K562 (cell line): ENCODE measurements around the gene ST6GAL1. TPM values are rescaled to one million over a fixed set of nuclear protein-coding genes. Genes with fewer than 3 reads are reported as not detected.
"Not testable (repeated sequence)": the region's sequence is repeated elsewhere in the genome, so short reads cannot be mapped to it uniquely, and the experiment has no call there.

ENCODE experiments used
- DEAF1 ChIP-seq: fragments of 450-650 bp; formaldehyde crosslinking; IDR thresholded peaks from 2 replicates; pipeline ENCODE4 v1.4.0; 2020; ENCODE audit warnings: mild to moderate bottlenecking, moderate library complexity
- HDAC8 ChIP-seq: fragments of 450-650 bp; IDR thresholded peaks from 2 replicates; pipeline ENCODE4 v1.6.1; 2016; ENCODE audit warnings: mild to moderate bottlenecking, missing genetic modification characterization, moderate library complexity, missing compliant biosample characterization
- HIVEP1 ChIP-seq: fragments of 250-450 bp; sonication (Bioruptor Pico); IDR thresholded peaks from 2 replicates; pipeline ENCODE4 v1.4.0; 2020; ENCODE audit warnings: mild to moderate bottlenecking
- KLF6 ChIP-seq: fragments of 250-450 bp; sonication (Bioruptor Pico); IDR thresholded peaks from 2 replicates; pipeline ENCODE4 v1.4.0; 2020; ENCODE audit warnings: mild to moderate bottlenecking, moderate library complexity, borderline replicate concordance
- NFIX ChIP-seq: fragments of 250-450 bp; sonication (Bioruptor Pico); IDR thresholded peaks from 2 replicates; pipeline ENCODE4 v1.4.0; 2020; ENCODE audit warnings: low read depth, mild to moderate bottlenecking, moderate library complexity
- NR2C1 ChIP-seq, 2 experiments: fragments of 450-650 bp; IDR thresholded peaks; 2 replicates each; pipeline ENCODE4 v1.6.1; 2017; ENCODE audit warnings: mild to moderate bottlenecking in 2 of 2, antibody characterized with exemption in 1 of 2, inconsistent platforms in 1 of 2, missing compliant biosample characterization in 1 of 2, missing genetic modification characterization in 1 of 2
- NR2C2 ChIP-seq, 2 experiments: fragments of 200-800 bp in 1 of 2; sonication (Bioruptor generic) in 1 of 2; sonication (generic) in 1 of 2; formaldehyde crosslinking in 1 of 2; IDR thresholded peaks; 2 replicates each; pipeline versions ENCODE4 v1.6.1 to v1.8.0; 2016 to 2022; ENCODE audit warnings: mild to moderate bottlenecking in 1 of 2, missing compliant biosample characterization in 1 of 2, missing genetic modification characterization in 1 of 2, missing genetic modification reagents in 1 of 2
- PPARD ChIP-seq: fragments of 250-450 bp; sonication (Bioruptor Pico); IDR thresholded peaks from 2 replicates; pipeline ENCODE4 v1.8.0; 2022; ENCODE audit warnings: inconsistent platforms, mild to moderate bottlenecking, moderate library complexity
- PTTG1 ChIP-seq: fragments of 450-650 bp; IDR thresholded peaks from 2 replicates; pipeline ENCODE4 v1.6.1; 2016; ENCODE audit warnings: low read depth, mild to moderate bottlenecking, missing genetic modification characterization, missing compliant biosample characterization
- TEAD1 ChIP-seq, 2 experiments: fragments of 450-650 bp in 1 of 2; sonication (generic) in 1 of 2; formaldehyde crosslinking; IDR thresholded peaks; 2 replicates each; pipeline versions ENCODE4 v1.4.0 to v1.8.0; 2020 to 2022; ENCODE audit warnings: mild to moderate bottlenecking in 2 of 2, missing genetic modification reagents in 1 of 2
- ZBTB17 ChIP-seq: fragments of 450-650 bp; formaldehyde crosslinking; IDR thresholded peaks from 2 replicates; pipeline ENCODE4 v1.4.0; 2020; ENCODE audit warnings: mild to moderate bottlenecking
- ZBTB9 ChIP-seq: fragments of 450-650 bp; formaldehyde crosslinking; IDR thresholded peaks from 2 replicates; pipeline ENCODE4 v1.4.0; 2020; ENCODE audit warnings: mild to moderate bottlenecking, moderate library complexity
- ZNF134 ChIP-seq: fragments of 250-450 bp; sonication (Bioruptor Pico); conservative IDR thresholded peaks from 2 replicates; pipeline ENCODE4 v1.4.0; 2020
- ZNF212 ChIP-seq: fragments of 450-650 bp; formaldehyde crosslinking; IDR thresholded peaks from 2 replicates; pipeline ENCODE4 v1.4.0; 2020; ENCODE audit warnings: mild to moderate bottlenecking
- ZNF354B ChIP-seq: fragments of 250-450 bp; sonication (Bioruptor Pico); IDR thresholded peaks from 2 replicates; pipeline ENCODE4 v1.4.0; 2020
- ZNF398 ChIP-seq: fragments of 250-450 bp; sonication (Bioruptor Pico); IDR thresholded peaks from 2 replicates; pipeline ENCODE4 v1.8.0; 2021; ENCODE audit warnings: moderate library complexity, mild to moderate bottlenecking, inconsistent platforms
- ZNF592 ChIP-seq: fragments of 450-650 bp; IDR thresholded peaks from 2 replicates; pipeline ENCODE4 v1.6.1; 2017; ENCODE audit warnings: antibody characterized with exemption, mild to moderate bottlenecking
- polyA plus RNA-seq, 8 experiments: library from polyadenylated mRNA; depleted of rRNA in 4 of 8; stranded (reverse) in 5 of 8; unstranded in 3 of 8; fragments of >200 nt; fragmentation: Nextera tagmentation in 2 of 8; fragmentation: Illumina TruSeq in 1 of 8; extraction: Ambion mirVana in 2 of 8; extraction: Trizol in 1 of 8; gene quantifications; 2 replicates each; pipeline versions ENCODE4 v1.2.1 to v1.2.3, GENCODE V29; 2011 to 2014; ENCODE audit warnings: inconsistent platforms in 1 of 8, missing spikeins in 1 of 8
- total RNA-seq, 7 experiments: library from RNA; depleted of rRNA in 6 of 7; stranded (reverse); fragments of >200 nt in 6 of 7; fragmentation: Illumina TruSeq in 2 of 7; extraction: Trizol in 2 of 7; gene quantifications; 2 replicates each; pipeline versions ENCODE4 v1.2.1 to v1.2.3, GENCODE V29; 2011 to 2021; ENCODE audit warnings: low replicate concordance in 1 of 7

The ST6GAL1 gene
- total and polyA plus RNA-seq, 9 of the 15 experiments (the other 6 are each of a cell fraction or from before 2014, with no cell fraction given) = 31.9 to 145 (median 71.0) TPM

- peak; percentile 90; the same call in 1 of the 2 replicates for TF ChIP-seq KLF6
- TF ChIP-seq HIVEP1 (CRISPR knock-in tag) = 0 out of 2 replicates have a peak, but pooled peaks have one; percentile 32
- peak; percentile 32; the same call in 1 of the 2 replicates for TF ChIP-seq NFIX
- TF ChIP-seq ZNF212 (CRISPR knock-in tag) = 0 out of 2 replicates have a peak, but pooled peaks have one; percentile 47
- peak; percentile 46; the same call in 1 of the 2 replicates for TF ChIP-seq ZBTB17 (CRISPR knock-in tag)
- TF ChIP-seq TEAD1 (CRISPR knock-in tag; IDR thresholded peaks at IDR 0.05) = peak in 1 of 2 experiments; percentile 83; a peak in 2 of 4 replicates
- TF ChIP-seq PTTG1 (tag) = peak; percentile 86
- peak; percentile 83; the same call in 1 of the 2 replicates for TF ChIP-seq ZBTB9 (CRISPR knock-in tag)
- not testable (repeated sequence) for TF ChIP-seq NR2C1 (IDR thresholded peaks at IDR 0.05); NR2C2 (CRISPR knock-in tag; IDR thresholded peaks at IDR 0.05)
- TF ChIP-seq NR2C1 (tag; IDR thresholded peaks at IDR 0.05) = peak; percentile 77
- TF ChIP-seq NR2C2 (tag; IDR thresholded peaks at IDR 0.05) = 0 out of 2 replicates have a peak, but pooled peaks have one; percentile 12
- TF ChIP-seq DEAF1 (CRISPR knock-in tag) = 0 out of 2 replicates have a peak, but pooled peaks have one; percentile 27
- TF ChIP-seq PPARD (CRISPR knock-in tag) = peak; percentile 44; the same call in 1 of the 2 replicates
- peak; percentile 77; the same call in 1 of the 2 replicates for TF ChIP-seq HDAC8 (tag)
- peak; percentile 99 for TF ChIP-seq ZNF592
- TF ChIP-seq ZNF134 (CRISPR knock-in tag) = peak; percentile 53; the same call in 1 of the 2 replicates
- TF ChIP-seq ZNF354B = peak; percentile 49; the same call in 1 of the 2 replicates
- peak; percentile 68 for TF ChIP-seq ZNF398 (CRISPR knock-in tag)
These were observed 80.1 kb downstream of the ST6GAL1 start (continued) for GRCh38 chr3:187010382-187010781.
